Activated naive CD4-positive, alpha-beta T cell treated with anti-CD3 and anti-CD28 coated beads, Interleukin-2, amount 50 U/mL, for 16 hours (primary cell): ENCODE results near the gene TMEM208.

Experiments
- DNase-seq: peaks from one replicate; pipeline ENCODE4 v3.0.0-alpha.2; 2020

TMEM208 gene

GRCh38 chr16:67237396-67238277, 10.7 kb downstream of the TMEM208 start:
- no peak for DNase-seq

GRCh38 chr16:67238278-67238575, 11.3 kb downstream of the TMEM208 start:
- DNase-seq: no peak

- no peak for DNase-seq
Observed at GRCh38 chr16:67238806-67239470, 12.0 kb downstream of the TMEM208 start.

GRCh38 chr16:67240506-67240905, 13.6 kb downstream of the TMEM208 start:
- DNase-seq: no peak

- no peak for DNase-seq
Observed at GRCh38 chr16:67241008-67241900, 14.3 kb downstream of the TMEM208 start.

- DNase-seq: no peak
Observed at GRCh38 chr16:67242138-67242730, 15.3 kb downstream of the TMEM208 start.

- no peak for DNase-seq
Observed at GRCh38 chr16:67243481-67243880, 16.6 kb downstream of the TMEM208 start.

- peak; percentile 72 for DNase-seq
Observed at GRCh38 chr16:67244387-67245185, 17.7 kb downstream of the TMEM208 start.

GRCh38 chr16:67245186-67245585, 18.3 kb downstream of the TMEM208 start:
- no peak for DNase-seq

GRCh38 chr16:67245674-67246080, 18.7 kb downstream of the TMEM208 start:
- DNase-seq: no peak

- DNase-seq: no peak
Observed at GRCh38 chr16:67246081-67246755, 19.3 kb downstream of the TMEM208 start.

GRCh38 chr16:67246756-67247191, 19.8 kb downstream of the TMEM208 start:
- peak; percentile 39 for DNase-seq

GRCh38 chr16:67247192-67248072, 20.5 kb downstream of the TMEM208 start, which contains the start of gene FHOD1:
Gene FHOD1, minus strand, starts transcription at chr16:67247481. Its CDS starts 71 bp downstream, at chr16:67247410.
- peak; percentile 96 for DNase-seq

- no peak for DNase-seq
Observed at GRCh38 chr16:67248073-67248400, 21.1 kb downstream of the TMEM208 start.

- peak; percentile 39 for DNase-seq
Observed at GRCh38 chr16:67248401-67249177, 21.7 kb downstream of the TMEM208 start, which contains the start of gene SLC9A5. Gene SLC9A5, plus strand, starts transcription at chr16:67248979. Its CDS starts 36 bp downstream, at chr16:67249015.

- no peak for DNase-seq
Observed at GRCh38 chr16:67249178-67250044, 22.5 kb downstream of the TMEM208 start.

- DNase-seq: no peak
Observed at GRCh38 chr16:67250045-67250327, 23.1 kb downstream of the TMEM208 start.
